OCI-LY3 (cell line): ENCODE results near the gene SPAG6.

ENCODE experiments used
- CTCF ChIP-seq: fragments of 200-600, 300-600 bp; sonication (generic); IDR thresholded peaks from 2 replicates; pipeline ENCODE4 v1.5.1; 2014; ENCODE audit warnings: antibody characterized with exemption, low read length, low read depth
- EZH2phosphoT487 ChIP-seq: fragments of 200-600 bp; shearing (Covaris generic); IDR thresholded peaks from 2 replicates; pipeline ENCODE4 v1.6.1; 2018; ENCODE audit warnings: antibody characterized with exemption, mixed run types, low read depth

- TF ChIP-seq CTCF = no peak
- no peak for TF ChIP-seq EZH2phosphoT487
These were observed 106.0 kb downstream of the SPAG6 start for GRCh38 chr10:22451346-22451745.
